ENCODE data around the gene AFP.

Gene AFP

GRCh38 chr4:73470728-73471127, 34.7 kb downstream of the AFP start:
- no peak for DNase-seq

- DNase-seq, result no peak
These were observed 41.2 kb downstream of the AFP start for GRCh38 chr4:73477176-73477575.

- no peak for DNase-seq
These were observed 43.3 kb downstream of the AFP start for GRCh38 chr4:73479323-73479722.

- no peak for DNase-seq
These were observed 45.3 kb downstream of the AFP start, which contains the start of gene AFM for GRCh38 chr4:73481358-73481757. Gene AFM (plus strand): TSS chr4:73481745. CDS start chr4:73481776, 31 bp downstream.

GRCh38 chr4:73485085-73485484, 49.1 kb downstream of the AFP start:
- DNase-seq, result no peak

- no peak for DNase-seq
These were observed 49.6 kb downstream of the AFP start for GRCh38 chr4:73485596-73485995.

- no peak for DNase-seq
These were observed 50.5 kb downstream of the AFP start for GRCh38 chr4:73486497-73486896.

- DNase-seq, result no peak
These were observed 51.2 kb downstream of the AFP start for GRCh38 chr4:73487233-73487632.

- DNase-seq, result no peak
These were observed 64.2 kb downstream of the AFP start for GRCh38 chr4:73499996-73500765.

GRCh38 chr4:73501664-73502265, 65.7 kb downstream of the AFP start:
- DNase-seq, result no peak

GRCh38 chr4:73505567-73505966, 69.5 kb downstream of the AFP start:
- no peak for DNase-seq
